Glutamatergic neuron (in vitro differentiated cells): ENCODE measurements around the gene MPHOSPH8. TPM values are rescaled to one million over a fixed set of nuclear protein-coding genes. Genes with fewer than 3 reads are reported as not detected.
"Not testable (repeated sequence)": the region's sequence is repeated elsewhere in the genome, so short reads cannot be mapped to it uniquely, and the experiment has no call there.

Source experiments
- DNase-seq: peaks from one replicate; pipeline ENCODE4 v3.0.0; 2022
- H3K27ac Mint-ChIP-seq: one replicate; pipeline ENCODE4 v1.8.0; 2020; ENCODE audit warnings: mild to moderate bottlenecking, mixed read lengths, inconsistent platforms; ENCODE audit not compliant: unreplicated experiment
- H3K27me3 Mint-ChIP-seq: one replicate; pipeline ENCODE4 v1.8.0; 2020; ENCODE audit warnings: mild to moderate bottlenecking, moderate library complexity, mixed read lengths, inconsistent platforms; ENCODE audit not compliant: unreplicated experiment
- H3K36me3 Mint-ChIP-seq: one replicate; pipeline ENCODE4 v1.8.0; 2020; ENCODE audit warnings: mild to moderate bottlenecking, mixed read lengths, inconsistent platforms; ENCODE audit not compliant: unreplicated experiment
- H3K4me1 Mint-ChIP-seq: one replicate; pipeline ENCODE4 v1.8.0; 2020; ENCODE audit warnings: mild to moderate bottlenecking, low read depth, mixed read lengths, inconsistent platforms; ENCODE audit not compliant: unreplicated experiment
- H3K4me3 Mint-ChIP-seq: one replicate; pipeline ENCODE4 v1.8.0; 2020; ENCODE audit warnings: mild to moderate bottlenecking, mixed read lengths, inconsistent platforms; ENCODE audit not compliant: unreplicated experiment
- H3K9me3 Mint-ChIP-seq: one replicate; pipeline ENCODE4 v1.8.0; 2020; ENCODE audit warnings: mild to moderate bottlenecking, moderate library complexity, mixed read lengths, inconsistent platforms; ENCODE audit not compliant: unreplicated experiment
- total RNA-seq: library from RNA; stranded (reverse); fragmentation: NEBNext Ultra II Directional; extraction: Animal tissue kit (Norgen Biotek cat#: 25700); gene quantifications from one replicate; pipeline ENCODE4 v1.2.1, GENCODE V29; 2021; ENCODE audit not compliant: unreplicated experiment
- TF ChIP-seq, protein P1 (sequence below): fragments of 200-600 bp; sonication (generic); IDR thresholded peaks from one replicate; pipeline ENCODE4 v1.5.0; 2021; ENCODE audit not compliant: partially characterized antibody, unreplicated experiment

Gene MPHOSPH8
- total RNA-seq, 1 donor from 2014 or later = 31.8 TPM

DNA sequence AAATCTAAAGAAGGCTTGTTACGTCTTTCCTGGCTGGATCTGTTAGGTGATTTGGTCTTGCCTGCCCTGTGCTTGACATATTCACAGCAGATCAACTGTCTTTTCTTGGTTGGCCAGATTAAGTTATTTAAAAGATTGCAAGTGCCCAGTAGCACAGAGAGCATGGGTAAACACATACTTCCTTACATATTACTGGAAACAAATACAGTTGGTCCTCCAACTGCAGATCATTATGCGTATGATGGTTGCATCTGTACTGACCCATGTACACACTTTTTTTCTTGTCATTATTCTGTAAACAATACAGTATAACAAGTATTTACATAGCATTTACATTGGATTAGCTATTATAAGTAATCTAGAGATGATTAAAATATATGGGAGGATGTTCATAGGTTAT is 9.2 kb upstream of the MPHOSPH8 start:
- Mint-ChIP-seq H3K36me3 (peaks cover 3% of the 10 kb centered on the region), H3K4me3 (no peak overlapping the region), H3K9me3 (peaks cover 2% of the 10 kb centered on the region), H3K27me3 (no peaks in the 10 kb centered on the region), H3K4me1 (no peaks in the 10 kb centered on the region), H3K27ac (no peak overlapping the region)
- no peak for DNase-seq
- TF ChIP-seq, protein P1, sequence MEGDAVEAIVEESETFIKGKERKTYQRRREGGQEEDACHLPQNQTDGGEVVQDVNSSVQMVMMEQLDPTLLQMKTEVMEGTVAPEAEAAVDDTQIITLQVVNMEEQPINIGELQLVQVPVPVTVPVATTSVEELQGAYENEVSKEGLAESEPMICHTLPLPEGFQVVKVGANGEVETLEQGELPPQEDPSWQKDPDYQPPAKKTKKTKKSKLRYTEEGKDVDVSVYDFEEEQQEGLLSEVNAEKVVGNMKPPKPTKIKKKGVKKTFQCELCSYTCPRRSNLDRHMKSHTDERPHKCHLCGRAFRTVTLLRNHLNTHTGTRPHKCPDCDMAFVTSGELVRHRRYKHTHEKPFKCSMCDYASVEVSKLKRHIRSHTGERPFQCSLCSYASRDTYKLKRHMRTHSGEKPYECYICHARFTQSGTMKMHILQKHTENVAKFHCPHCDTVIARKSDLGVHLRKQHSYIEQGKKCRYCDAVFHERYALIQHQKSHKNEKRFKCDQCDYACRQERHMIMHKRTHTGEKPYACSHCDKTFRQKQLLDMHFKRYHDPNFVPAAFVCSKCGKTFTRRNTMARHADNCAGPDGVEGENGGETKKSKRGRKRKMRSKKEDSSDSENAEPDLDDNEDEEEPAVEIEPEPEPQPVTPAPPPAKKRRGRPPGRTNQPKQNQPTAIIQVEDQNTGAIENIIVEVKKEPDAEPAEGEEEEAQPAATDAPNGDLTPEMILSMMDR = no peak

DNA sequence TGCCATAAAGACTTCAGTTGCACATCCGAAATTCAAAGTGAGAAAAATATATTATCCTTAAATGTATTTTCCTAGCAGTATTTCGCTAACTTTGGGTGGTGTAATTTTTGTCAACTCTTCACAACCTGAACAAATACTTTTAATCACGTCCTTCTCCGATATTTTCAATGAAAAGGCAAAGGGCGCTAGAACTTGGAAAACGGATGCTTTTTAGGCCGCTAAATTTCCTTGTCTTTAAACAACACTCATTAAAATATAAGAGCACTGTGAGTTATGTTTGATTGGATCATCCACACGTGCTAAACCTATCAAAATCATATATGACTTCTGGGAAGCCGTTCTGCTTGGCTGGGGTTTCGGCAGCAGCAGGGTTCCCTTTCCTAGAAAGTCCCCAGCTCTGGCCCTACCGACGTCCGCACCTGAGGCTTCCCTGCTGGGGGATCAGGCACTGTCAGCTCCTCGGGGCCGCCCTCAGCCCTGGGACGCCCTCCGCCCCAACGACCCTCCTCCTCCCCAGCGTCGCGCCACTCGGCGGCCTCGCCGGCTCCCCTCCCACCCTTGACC is 462 bp upstream of the MPHOSPH8 start:
- DNase-seq = no peak
- Mint-ChIP-seq H3K27ac (peak overlapping the region; percentile 97), H3K4me3 (peak overlapping the region; percentile 98), H3K9me3 (peaks cover 10% of the 10 kb centered on the region), H3K36me3 (peaks cover 6% of the 10 kb centered on the region), H3K27me3 (peaks cover 3% of the 10 kb centered on the region), H3K4me1 (no peaks in the 10 kb centered on the region)
- TF ChIP-seq, protein P1 = no peak

DNA sequence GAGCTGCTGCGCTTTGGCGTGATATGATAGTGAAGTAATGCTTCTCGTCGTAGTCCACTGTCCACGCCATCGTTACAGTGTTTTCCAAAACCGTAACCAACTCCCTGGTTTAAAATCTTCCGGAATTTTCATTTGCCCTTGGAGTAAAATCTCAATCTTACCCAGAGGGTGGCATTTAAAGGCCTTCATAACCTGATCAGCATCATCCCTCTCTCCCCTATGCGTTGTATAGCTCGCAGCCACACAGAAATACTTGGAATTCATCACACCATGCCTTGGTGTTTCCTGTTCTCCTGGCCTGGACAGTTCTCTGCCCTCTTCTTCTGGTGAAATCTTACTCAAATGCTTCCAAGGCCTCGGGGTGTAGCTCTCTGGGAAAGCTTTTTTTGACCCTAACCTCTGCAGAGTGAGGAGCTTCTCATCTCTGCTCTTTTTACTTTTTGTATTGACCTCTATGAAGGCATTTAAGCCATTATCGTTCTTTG is 839 bp downstream of the MPHOSPH8 start:
- H3K4me1 Mint-ChIP-seq = no peaks in the 10 kb centered on the region
- H3K9me3 Mint-ChIP-seq = peaks cover 12% of the 10 kb centered on the region
- DNase-seq = no peak
- TF ChIP-seq, protein P1 = no peak
- peak overlapping the region; percentile 98 for H3K4me3 Mint-ChIP-seq
- peak overlapping the region; percentile 97 for H3K27ac Mint-ChIP-seq
- peaks cover 6% of the 10 kb centered on the region for H3K36me3 Mint-ChIP-seq
- H3K27me3 Mint-ChIP-seq = peaks cover 3% of the 10 kb centered on the region

DNA sequence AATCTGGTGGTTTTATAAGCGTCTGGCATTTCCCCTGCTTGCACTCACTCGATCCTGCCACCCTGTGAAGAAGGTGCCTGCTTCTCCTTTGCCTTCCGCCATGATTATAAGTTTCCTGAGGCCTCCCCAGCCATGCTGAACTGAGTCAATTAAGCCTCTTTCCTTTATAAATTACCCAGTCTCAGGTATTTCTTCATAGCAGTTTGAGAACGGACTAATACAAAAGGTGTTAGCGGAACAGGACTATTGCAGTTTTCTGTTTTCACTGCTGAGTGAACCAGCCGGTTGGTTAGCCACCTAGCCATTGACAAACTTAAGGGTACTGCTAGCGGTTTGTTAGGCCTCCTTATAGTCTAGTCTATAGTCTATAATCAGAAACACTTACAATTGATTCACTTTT is 2.5 kb downstream of the MPHOSPH8 start:
- not testable (repeated sequence) for DNase-seq, H3K27me3 Mint-ChIP-seq, H3K4me1 Mint-ChIP-seq, H3K36me3 Mint-ChIP-seq
- Mint-ChIP-seq H3K4me3 (peak overlapping the region; percentile 73), H3K27ac (peak overlapping the region; percentile 33), H3K9me3 (peaks cover 11% of the 10 kb centered on the region)

DNA sequence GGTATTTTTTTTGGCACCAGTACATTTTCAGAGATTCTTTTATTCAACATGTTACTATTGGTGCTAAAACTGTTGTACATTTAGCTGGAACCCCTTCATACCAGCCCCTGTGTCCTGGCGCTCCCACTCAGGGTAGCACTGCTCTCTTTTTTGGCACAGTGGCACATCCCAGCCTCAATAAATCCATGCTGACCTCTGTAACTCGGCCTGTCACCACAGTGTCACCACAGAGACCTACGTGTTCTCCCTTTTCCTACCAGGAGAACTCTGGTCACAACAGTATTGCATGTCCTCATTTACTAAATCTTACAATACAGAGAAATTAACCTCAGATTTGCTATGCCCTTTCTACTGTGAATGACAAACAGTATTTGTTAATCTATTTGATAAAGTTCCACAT is 10.2 kb downstream of the MPHOSPH8 start:
- Mint-ChIP-seq H3K36me3 (no peaks in the 10 kb centered on the region), H3K27me3 (no peaks in the 10 kb centered on the region), H3K9me3 (peaks cover 1% of the 10 kb centered on the region), H3K27ac (no peak overlapping the region), H3K4me3 (no peak overlapping the region), H3K4me1 (peaks cover 6% of the 10 kb centered on the region)
- DNase-seq = no peak
- TF ChIP-seq, protein P1 = no peak
